Measurements from ENCODE around the gene PIMREG.

PIMREG gene

DNA sequence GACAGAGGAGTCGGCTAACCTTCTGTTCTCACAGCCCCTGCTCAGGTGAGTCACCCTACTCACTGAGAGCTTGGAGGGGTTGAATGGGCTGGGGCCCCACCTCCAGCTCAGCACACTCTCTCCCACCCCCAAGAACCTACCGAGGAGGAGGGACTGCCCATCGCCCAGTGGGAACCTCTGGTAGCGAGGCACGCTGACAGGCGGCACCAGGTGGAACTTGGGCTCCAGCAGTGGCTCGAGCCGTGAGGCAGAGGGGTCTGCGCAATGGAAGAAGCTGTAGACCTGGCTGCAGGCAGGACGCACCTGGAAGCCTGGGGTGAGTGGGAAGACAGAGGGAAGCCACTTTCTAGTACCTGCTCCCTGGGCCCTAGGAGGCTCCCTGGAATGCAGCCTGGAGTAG, 28.3 kb downstream of the PIMREG start:
- H3K9me3 ChIP-seq (ENCODE audit: severe bottlenecking): no peaks in the 10 kb centered on the region
- no peak overlapping the region for H3K27ac ChIP-seq (ENCODE audit: poor library complexity, severe bottlenecking)
- TF ChIP-seq, protein P1, sequence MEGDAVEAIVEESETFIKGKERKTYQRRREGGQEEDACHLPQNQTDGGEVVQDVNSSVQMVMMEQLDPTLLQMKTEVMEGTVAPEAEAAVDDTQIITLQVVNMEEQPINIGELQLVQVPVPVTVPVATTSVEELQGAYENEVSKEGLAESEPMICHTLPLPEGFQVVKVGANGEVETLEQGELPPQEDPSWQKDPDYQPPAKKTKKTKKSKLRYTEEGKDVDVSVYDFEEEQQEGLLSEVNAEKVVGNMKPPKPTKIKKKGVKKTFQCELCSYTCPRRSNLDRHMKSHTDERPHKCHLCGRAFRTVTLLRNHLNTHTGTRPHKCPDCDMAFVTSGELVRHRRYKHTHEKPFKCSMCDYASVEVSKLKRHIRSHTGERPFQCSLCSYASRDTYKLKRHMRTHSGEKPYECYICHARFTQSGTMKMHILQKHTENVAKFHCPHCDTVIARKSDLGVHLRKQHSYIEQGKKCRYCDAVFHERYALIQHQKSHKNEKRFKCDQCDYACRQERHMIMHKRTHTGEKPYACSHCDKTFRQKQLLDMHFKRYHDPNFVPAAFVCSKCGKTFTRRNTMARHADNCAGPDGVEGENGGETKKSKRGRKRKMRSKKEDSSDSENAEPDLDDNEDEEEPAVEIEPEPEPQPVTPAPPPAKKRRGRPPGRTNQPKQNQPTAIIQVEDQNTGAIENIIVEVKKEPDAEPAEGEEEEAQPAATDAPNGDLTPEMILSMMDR (IDR thresholded peaks at IDR 0.05; ENCODE audit: poor library complexity, severe bottlenecking): no peak
- peaks cover 10% of the 10 kb centered on the region for H3K4me1 ChIP-seq (ENCODE audit: insufficient read depth, poor library complexity, severe bottlenecking)
- peaks cover 4% of the 10 kb centered on the region; the same call in 1 of the 2 replicates for H3K36me3 ChIP-seq (ENCODE audit: low read depth)
- no peaks in the 10 kb centered on the region for H3K27me3 ChIP-seq (ENCODE audit: insufficient read depth, poor library complexity, severe bottlenecking)
- DNase-seq (ENCODE audit: low spot score) (no peak), ATAC-seq (ENCODE audit: low read depth) (no peak)
- H3K4me3 ChIP-seq (ENCODE audit: severe bottlenecking): no peak overlapping the region

DNA sequence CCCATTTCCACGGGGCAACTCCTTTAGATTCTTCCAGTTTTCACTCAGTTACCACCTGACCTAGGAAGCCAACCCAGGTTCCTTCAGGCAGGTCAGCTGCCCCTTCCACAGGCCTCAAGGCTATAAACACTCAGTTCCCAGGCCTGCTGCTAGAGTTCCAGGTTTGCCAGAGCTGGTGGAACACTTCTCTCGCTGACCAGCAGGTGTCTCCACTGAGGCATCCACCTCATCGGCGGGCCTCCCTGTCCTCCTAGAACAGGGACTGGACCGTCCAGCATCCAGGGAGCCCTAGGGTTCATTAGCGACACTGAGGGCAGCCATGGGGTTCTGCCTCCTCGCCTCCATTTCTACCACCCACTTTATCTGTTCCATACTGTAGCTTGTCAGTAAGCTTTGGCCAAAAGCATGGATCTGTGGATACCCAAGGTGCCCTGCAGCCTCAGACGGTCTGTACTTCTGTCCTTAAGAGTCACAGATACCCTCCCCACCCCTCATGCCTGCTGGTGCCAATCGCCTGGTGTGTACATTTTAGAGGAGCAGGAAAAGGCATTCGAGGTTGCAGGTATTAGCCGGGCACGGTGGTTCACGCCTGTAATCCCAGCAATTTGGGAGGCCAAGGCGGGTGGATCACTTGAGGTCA, 29.0 kb downstream of the PIMREG start:
- ATAC-seq (ENCODE audit: low read depth) (peak; percentile 61), DNase-seq (ENCODE audit: low spot score) (no peak)
- no peaks in the 10 kb centered on the region for H3K27me3 ChIP-seq (ENCODE audit: insufficient read depth, poor library complexity, severe bottlenecking)
- H3K4me3 ChIP-seq (ENCODE audit: severe bottlenecking): no peak overlapping the region
- TF ChIP-seq, protein P1 (IDR thresholded peaks at IDR 0.05; ENCODE audit: poor library complexity, severe bottlenecking): peak; percentile 95
- H3K9me3 ChIP-seq (ENCODE audit: severe bottlenecking): no peaks in the 10 kb centered on the region
- peaks cover 10% of the 10 kb centered on the region for H3K4me1 ChIP-seq (ENCODE audit: insufficient read depth, poor library complexity, severe bottlenecking)
- H3K36me3 ChIP-seq (ENCODE audit: low read depth): peaks cover 4% of the 10 kb centered on the region; the same call in 1 of the 2 replicates
- H3K27ac ChIP-seq (ENCODE audit: poor library complexity, severe bottlenecking): no peak overlapping the region

DNA sequence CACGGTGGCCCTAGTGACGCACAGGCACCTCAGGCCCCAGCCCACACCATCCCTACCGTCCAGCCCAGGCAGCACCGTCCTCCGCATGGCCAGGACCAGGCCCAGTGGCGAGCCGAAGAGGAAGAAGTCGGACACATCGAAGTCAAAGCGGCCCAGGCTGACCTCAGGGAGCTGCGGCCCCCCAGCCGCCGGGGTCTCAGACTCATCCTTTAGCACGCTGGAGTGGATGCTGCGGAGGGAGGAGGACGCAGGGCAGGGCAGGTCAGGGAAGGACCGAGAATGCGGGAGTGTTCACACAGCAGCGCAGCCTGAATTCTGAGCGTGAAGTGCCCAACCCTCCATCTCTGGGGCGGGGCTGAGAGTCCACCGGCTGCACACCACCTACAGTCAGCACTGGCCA, 30.1 kb downstream of the PIMREG start:
- Histone ChIP-seq H3K4me3 (ENCODE audit: severe bottlenecking) (no peak overlapping the region), H3K27ac (ENCODE audit: poor library complexity, severe bottlenecking) (no peak overlapping the region), H3K9me3 (ENCODE audit: severe bottlenecking) (no peaks in the 10 kb centered on the region), H3K36me3 (ENCODE audit: low read depth) (peaks cover 4% of the 10 kb centered on the region; the same call in 1 of the 2 replicates), H3K4me1 (ENCODE audit: insufficient read depth, poor library complexity, severe bottlenecking) (peaks cover 10% of the 10 kb centered on the region), H3K27me3 (ENCODE audit: insufficient read depth, poor library complexity, severe bottlenecking) (no peaks in the 10 kb centered on the region)
- DNase-seq (ENCODE audit: low spot score) (no peak), ATAC-seq (ENCODE audit: low read depth) (no peak)
- TF ChIP-seq, protein P1 (IDR thresholded peaks at IDR 0.05; ENCODE audit: poor library complexity, severe bottlenecking): no peak

DNA sequence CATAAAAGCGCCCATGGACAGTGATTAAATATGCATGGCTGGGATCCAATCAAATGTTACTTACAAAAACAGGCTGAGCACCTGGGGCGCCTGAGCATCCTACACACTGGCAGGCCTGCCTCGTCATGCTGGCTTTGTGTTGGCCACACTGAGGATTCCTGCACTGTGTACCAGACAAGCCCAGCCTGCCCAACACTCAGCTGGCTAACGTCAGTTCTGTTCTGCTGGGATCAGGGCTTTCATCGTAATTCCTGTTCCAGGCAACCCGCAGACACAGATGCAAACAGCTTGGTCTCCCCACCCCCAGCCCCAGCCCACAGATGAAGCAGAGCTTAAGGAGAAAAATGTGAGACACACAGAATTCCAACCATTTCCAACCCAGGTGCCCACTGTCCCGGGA, 30.7 kb downstream of the PIMREG start:
- TF ChIP-seq, protein P1 (IDR thresholded peaks at IDR 0.05; ENCODE audit: poor library complexity, severe bottlenecking): no peak
- no peak for DNase-seq (ENCODE audit: low spot score)
- ATAC-seq (ENCODE audit: low read depth): no peak

DNA sequence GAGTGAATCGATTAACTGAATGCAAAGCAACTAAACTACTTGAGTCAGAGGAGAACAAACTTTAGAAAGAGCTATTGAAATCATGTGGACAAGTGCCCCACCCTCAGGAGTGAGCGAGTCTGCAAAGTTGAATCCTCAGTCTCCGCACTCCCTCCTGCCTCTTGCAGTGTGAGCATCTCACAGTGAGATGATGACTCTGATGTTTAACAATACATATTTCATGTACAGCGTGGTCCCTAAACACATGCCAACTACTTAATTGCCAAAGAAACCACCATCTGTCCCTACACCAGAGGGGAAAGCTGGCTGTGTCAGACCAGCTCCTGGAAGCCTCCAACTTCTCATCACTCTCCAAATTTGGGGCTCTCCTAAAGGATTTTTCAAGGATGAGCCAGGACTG, 31.2 kb downstream of the PIMREG start:
- no peaks in the 10 kb centered on the region for H3K9me3 ChIP-seq (ENCODE audit: severe bottlenecking)
- H3K4me1 ChIP-seq (ENCODE audit: insufficient read depth, poor library complexity, severe bottlenecking): peaks cover 10% of the 10 kb centered on the region
- H3K27ac ChIP-seq (ENCODE audit: poor library complexity, severe bottlenecking): no peak overlapping the region
- ATAC-seq (ENCODE audit: low read depth): no peak
- DNase-seq (ENCODE audit: low spot score): no peak
- no peak overlapping the region for H3K4me3 ChIP-seq (ENCODE audit: severe bottlenecking)
- TF ChIP-seq, protein P1 (IDR thresholded peaks at IDR 0.05; ENCODE audit: poor library complexity, severe bottlenecking): no peak
- peaks cover 4% of the 10 kb centered on the region; the same call in 1 of the 2 replicates for H3K36me3 ChIP-seq (ENCODE audit: low read depth)
- H3K27me3 ChIP-seq (ENCODE audit: insufficient read depth, poor library complexity, severe bottlenecking): no peaks in the 10 kb centered on the region

More for the DNA sequence above, 30.7 kb downstream of the PIMREG start:
- no peaks in the 10 kb centered on the region for H3K9me3 ChIP-seq (ENCODE audit: severe bottlenecking)
- H3K4me3 ChIP-seq (ENCODE audit: severe bottlenecking): no peak overlapping the region
- H3K27ac ChIP-seq (ENCODE audit: poor library complexity, severe bottlenecking): no peak overlapping the region
- peaks cover 4% of the 10 kb centered on the region; the same call in 1 of the 2 replicates for H3K36me3 ChIP-seq (ENCODE audit: low read depth)
- no peaks in the 10 kb centered on the region for H3K27me3 ChIP-seq (ENCODE audit: insufficient read depth, poor library complexity, severe bottlenecking)
- H3K4me1 ChIP-seq (ENCODE audit: insufficient read depth, poor library complexity, severe bottlenecking): peaks cover 10% of the 10 kb centered on the region

Measured in RWPE2 (cell line).